Esophagus squamous epithelium (tissue), 5 donors: ENCODE results near the gene SPNS1. TPM values are rescaled to one million over a fixed set of nuclear protein-coding genes. Genes with fewer than 3 reads are reported as not detected.
"Not testable (repeated sequence)": the region's sequence is repeated elsewhere in the genome, so short reads cannot be mapped to it uniquely, and the experiment has no call there.

Experiments used
- DNase-seq: peaks from one replicate; lab custom pipeline; 2025; lab: John Stamatoyannopoulos, UW
- H3K27ac ChIP-seq, 4 donors: fragments of 200-600 bp; sonication (generic); one replicate each; pipeline ENCODE4 v1.5.1; 2016 to 2019; ENCODE audit warnings: mild to moderate bottlenecking in 1 of 4
- H3K27me3 ChIP-seq, 4 donors: fragments of 200-600 bp; sonication (generic); 1 replicate in 3 of 4; 2 replicates in 1 of 4; pipeline versions ENCODE4 v1.5.1 to v1.6.0; 2017 to 2021; ENCODE audit warnings: antibody characterized with exemption in 1 of 4
- H3K36me3 ChIP-seq, 3 donors: fragments of 200-600 bp; sonication (generic); one replicate each; pipeline ENCODE4 v1.5.1; 2016 to 2019
- H3K4me1 ChIP-seq, 3 donors: fragments of 200-600 bp; sonication (generic); one replicate each; pipeline ENCODE4 v1.5.1; 2017 to 2019
- H3K4me3 ChIP-seq, 4 donors: fragments of 200-600 bp; sonication (generic); 1 replicate in 3 of 4; 2 replicates in 1 of 4; pipeline ENCODE4 v1.5.1; 2016 to 2019; ENCODE audit warnings: mild to moderate bottlenecking in 2 of 4, moderate library complexity in 1 of 4
- H3K9me3 ChIP-seq, 3 donors: fragments of 200-600 bp; sonication (generic); one replicate each; pipeline ENCODE4 v1.5.1; 2016 to 2019
- POLR2A ChIP-seq, 4 donors: fragments of 450-650 bp; IDR thresholded peaks; one replicate each; pipeline ENCODE4 v1.6.1; 2017; ENCODE audit warnings: antibody characterized with exemption in 4 of 4, mild to moderate bottlenecking in 4 of 4, moderate library complexity in 3 of 4
- WGBS, 2 donors: methylation state at CpG; one replicate each; pipeline ENCODE4 v1.1.5; 2018; 5-methylcytosine and 5-hydroxymethylcytosine counted together
- intact Hi-C: fragments of 100-400 bp; cut with DNase I; formaldehyde crosslinking; loops from one replicate; pipeline ENCODE4 v1.15.0; 2022
- total RNA-seq, 4 donors: library from RNA; depleted of rRNA; stranded (reverse); fragments of >200 nt; gene quantifications; one replicate each; pipeline ENCODE4 v1.1.0, GENCODE V29; 2016
- TF ChIP-seq, protein P1 (sequence below), 6 experiments: fragments of 450-650 bp in 4 of 6; fragments of 200-600 bp in 2 of 6; sonication (generic) in 2 of 6; IDR thresholded peaks; one replicate each; pipeline ENCODE4 v1.5.1; 2016 to 2019; ENCODE audit warnings: antibody characterized with exemption in 6 of 6, mild to moderate bottlenecking in 4 of 6, moderate library complexity in 4 of 6
- donor health status: DM: yes; HTN: yes; CAD: no.

SPNS1 gene
- total RNA-seq, 4 donors from 2014 or later, result 15.3 to 26.3 (median 18.5) TPM

DNA sequence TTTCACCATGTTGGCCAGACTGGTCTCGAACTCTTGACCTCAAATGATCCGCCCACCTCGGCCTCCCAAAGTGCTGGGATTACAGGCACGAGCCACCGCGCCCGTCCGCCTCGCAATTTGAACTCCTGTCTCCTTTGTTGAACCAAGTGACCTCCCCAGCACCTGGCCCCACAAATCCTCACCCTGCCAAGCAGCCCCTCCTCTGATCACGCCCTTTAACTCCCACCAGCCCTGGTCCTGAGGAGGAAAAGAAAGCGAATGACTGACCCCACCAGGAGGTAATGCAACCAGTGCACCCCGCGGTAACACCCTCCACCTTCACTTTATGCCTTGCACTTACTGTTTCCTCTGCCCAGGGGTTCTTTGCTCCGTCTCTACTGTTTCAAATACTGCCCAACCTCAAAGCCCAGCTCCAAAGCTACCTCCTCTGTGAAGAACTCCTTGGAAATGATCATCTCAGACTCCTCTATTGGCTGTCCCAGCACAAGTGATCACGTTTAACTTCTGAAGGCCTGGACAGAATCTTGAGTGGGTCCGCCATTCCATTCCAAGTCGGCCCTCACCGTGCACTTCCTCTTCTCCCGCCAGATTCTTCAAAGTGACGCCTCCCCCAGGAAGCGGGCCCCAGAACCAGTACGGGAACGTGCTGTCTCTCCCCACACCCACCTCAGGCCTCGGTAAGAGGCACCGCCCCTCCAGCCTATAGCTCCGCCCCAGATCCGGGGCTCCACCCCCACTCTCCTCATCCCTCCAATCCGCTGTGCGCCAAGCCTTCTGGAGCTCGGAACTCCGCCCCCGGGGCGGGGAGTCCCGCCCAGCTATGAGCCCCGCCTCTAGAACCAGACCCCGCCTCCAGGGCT lies 38.4 kb upstream of the SPNS1 start:
- Histone ChIP-seq H3K27ac (no peak overlapping the region), H3K4me3 (peak overlapping the region in 2 of 4 donors; percentile 8 to 45), H3K9me3 (no peaks in the 10 kb centered on the region), H3K36me3 (no peaks in the 10 kb centered on the region), H3K4me1 (peaks cover 0 to 12% (median 3%) of the 10 kb centered on the region in 3 donors), H3K27me3 (no peaks in the 10 kb centered on the region)
- WGBS, 2 donors, result 43 to 48% methylated on average over 25 of the region's 36 CpGs
- intact Hi-C loops, result no loop called here
- peak; percentile 25 for DNase-seq
- TF ChIP-seq, protein P1, sequence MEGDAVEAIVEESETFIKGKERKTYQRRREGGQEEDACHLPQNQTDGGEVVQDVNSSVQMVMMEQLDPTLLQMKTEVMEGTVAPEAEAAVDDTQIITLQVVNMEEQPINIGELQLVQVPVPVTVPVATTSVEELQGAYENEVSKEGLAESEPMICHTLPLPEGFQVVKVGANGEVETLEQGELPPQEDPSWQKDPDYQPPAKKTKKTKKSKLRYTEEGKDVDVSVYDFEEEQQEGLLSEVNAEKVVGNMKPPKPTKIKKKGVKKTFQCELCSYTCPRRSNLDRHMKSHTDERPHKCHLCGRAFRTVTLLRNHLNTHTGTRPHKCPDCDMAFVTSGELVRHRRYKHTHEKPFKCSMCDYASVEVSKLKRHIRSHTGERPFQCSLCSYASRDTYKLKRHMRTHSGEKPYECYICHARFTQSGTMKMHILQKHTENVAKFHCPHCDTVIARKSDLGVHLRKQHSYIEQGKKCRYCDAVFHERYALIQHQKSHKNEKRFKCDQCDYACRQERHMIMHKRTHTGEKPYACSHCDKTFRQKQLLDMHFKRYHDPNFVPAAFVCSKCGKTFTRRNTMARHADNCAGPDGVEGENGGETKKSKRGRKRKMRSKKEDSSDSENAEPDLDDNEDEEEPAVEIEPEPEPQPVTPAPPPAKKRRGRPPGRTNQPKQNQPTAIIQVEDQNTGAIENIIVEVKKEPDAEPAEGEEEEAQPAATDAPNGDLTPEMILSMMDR (IDR thresholded peaks at IDR 0.05), result no peak
- no peak for TF ChIP-seq POLR2A (IDR thresholded peaks at IDR 0.05)

DNA sequence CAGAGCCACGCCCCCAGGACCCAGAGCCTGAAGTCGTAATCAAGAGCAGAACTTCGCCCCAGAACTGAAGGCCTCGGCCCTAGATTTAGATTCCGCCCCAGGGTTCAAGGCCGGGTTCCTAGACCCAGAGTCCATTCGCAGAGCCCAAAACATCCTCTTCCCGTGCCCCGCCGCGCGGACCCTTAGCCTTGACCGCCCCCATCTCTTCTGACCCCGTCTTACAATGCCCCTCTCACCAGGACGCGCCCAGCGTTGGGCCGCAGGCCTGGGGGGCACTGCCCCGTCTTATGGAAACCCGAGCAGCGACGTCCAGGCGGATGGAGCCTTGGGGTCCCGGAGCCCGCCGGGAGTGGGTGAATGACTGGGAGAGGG lies 37.8 kb upstream of the SPNS1 start:
- WGBS, 2 donors, result 50% methylated on average over 4 of the region's 26 CpGs; no CpG with 5 or more reads in 1 of the 2 donors
- TF ChIP-seq, protein P1 (IDR thresholded peaks at IDR 0.05), result no peak
- no peak for TF ChIP-seq POLR2A (IDR thresholded peaks at IDR 0.05)
- intact Hi-C loops, result no loop called here
- peaks cover 0 to 12% (median 3%) of the 10 kb centered on the region in 3 donors for H3K4me1 ChIP-seq
- H3K27me3 ChIP-seq, result no peaks in the 10 kb centered on the region
- no peak overlapping the region for H3K27ac ChIP-seq
- DNase-seq, result no peak
- H3K4me3 ChIP-seq, result peak overlapping the region in 1 of 4 donors; percentile 45
- no peaks in the 10 kb centered on the region for H3K36me3 ChIP-seq
- no peaks in the 10 kb centered on the region for H3K9me3 ChIP-seq

DNA sequence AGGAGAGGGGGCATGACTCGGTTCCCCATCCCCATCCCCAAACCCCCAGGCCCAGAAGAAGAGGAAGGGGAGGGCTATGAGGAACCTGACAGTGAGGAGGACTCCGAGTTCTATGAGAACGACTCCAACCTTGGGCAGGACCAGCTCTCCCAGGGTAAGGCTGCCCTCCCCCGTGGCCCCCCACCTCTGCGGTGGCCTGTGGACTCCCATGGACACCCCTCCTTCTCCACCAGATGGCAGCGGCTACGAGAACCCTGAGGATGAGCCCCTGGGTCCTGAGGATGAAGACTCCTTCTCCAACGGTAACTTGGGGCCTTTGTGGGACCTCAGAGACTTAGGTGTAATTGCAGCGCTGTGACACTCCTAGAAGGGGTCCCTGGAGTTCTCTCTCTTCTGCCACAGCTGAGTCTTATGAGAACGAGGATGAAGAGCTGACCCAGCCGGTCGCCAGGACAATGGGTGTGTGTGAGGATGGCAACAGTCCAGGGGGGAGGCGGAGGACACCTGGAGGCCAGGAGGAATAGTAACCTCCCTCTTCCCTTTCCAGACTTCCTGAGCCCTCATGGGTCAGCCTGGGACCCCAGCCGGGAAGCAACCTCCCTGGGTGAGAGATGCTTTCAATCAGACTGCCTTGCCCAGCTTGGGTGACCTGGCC lies 37.2 kb upstream of the SPNS1 start:
- TF ChIP-seq, protein P1 (IDR thresholded peaks at IDR 0.05), result no peak
- TF ChIP-seq POLR2A (IDR thresholded peaks at IDR 0.05), result no peak
- 54 to 70% methylated on average over 2 of the region's 14 CpGs for WGBS, 2 donors
- no peak overlapping the region for H3K27ac ChIP-seq
- H3K36me3 ChIP-seq, result no peaks in the 10 kb centered on the region
- DNase-seq, result no peak
- peaks cover 0 to 12% (median 3%) of the 10 kb centered on the region in 3 donors for H3K4me1 ChIP-seq
- no peaks in the 10 kb centered on the region for H3K27me3 ChIP-seq
- intact Hi-C loops, result no loop called here
- no peaks in the 10 kb centered on the region for H3K9me3 ChIP-seq
- H3K4me3 ChIP-seq, result no peak overlapping the region

DNA sequence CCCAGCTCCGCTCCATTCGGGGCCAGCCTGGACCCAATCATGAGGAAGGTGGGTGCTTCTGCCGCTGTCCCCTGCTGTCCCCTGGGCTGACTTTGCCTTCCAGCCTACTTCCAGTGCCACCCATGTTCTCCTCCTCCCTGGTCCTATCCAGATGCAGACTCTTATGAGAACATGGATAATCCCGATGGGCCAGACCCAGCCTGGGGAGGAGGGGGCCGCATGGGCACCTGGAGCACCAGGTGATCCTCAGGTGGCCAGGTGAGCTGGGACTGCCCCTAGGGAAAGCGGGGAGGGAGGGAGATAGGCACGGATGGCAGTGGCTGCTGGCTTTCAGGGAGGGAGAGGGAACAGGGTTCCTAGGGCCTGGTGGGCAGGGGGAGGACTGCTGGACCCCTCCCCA lies 35.9 kb upstream of the SPNS1 start:
- TF ChIP-seq POLR2A (IDR thresholded peaks at IDR 0.05), result no peak
- TF ChIP-seq, protein P1 (IDR thresholded peaks at IDR 0.05), result no peak
- 86 to 93% methylated on average over 3 to 4 of the region's 7 CpGs for WGBS, 2 donors
- no peak for DNase-seq

DNA sequence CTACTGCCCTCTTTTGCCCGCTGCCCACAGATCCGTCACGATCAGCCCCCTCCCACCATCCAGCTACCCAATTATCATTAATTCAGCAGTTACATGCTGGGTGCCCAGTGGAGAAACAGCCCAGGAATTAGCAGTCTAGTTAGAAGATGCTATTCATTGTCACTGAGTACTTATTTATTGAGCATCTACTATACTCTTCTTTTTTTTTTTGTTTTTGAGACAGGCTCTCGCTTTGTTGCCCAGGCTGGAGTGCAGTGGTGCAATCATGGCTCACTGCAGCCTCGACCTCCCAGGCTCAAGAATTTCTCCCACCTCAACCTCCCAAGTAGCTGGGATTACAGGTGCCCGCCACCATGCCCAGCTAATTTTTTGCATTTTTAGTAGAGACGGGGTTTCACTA lies 34.8 kb upstream of the SPNS1 start:
- intact Hi-C loops, H3K27ac ChIP-seq, H3K27me3 ChIP-seq, DNase-seq, H3K4me3 ChIP-seq, H3K9me3 ChIP-seq, H3K36me3 ChIP-seq: not testable (repeated sequence)
- peaks cover 0 to 12% (median 3%) of the 10 kb centered on the region in 3 donors for H3K4me1 ChIP-seq
- 85 to 87% methylated on average over 6 to 7 of the region's 7 CpGs for WGBS, 2 donors

More for the DNA sequence above, 35.9 kb upstream of the SPNS1 start:
- no peak overlapping the region for H3K27ac ChIP-seq
- H3K9me3 ChIP-seq, result no peaks in the 10 kb centered on the region
- no peaks in the 10 kb centered on the region for H3K36me3 ChIP-seq
- H3K4me1 ChIP-seq, result peaks cover 0 to 12% (median 3%) of the 10 kb centered on the region in 3 donors
- intact Hi-C loops, result no loop called here
- H3K27me3 ChIP-seq, result no peaks in the 10 kb centered on the region
- H3K4me3 ChIP-seq, result no peak overlapping the region
